Panc1 (cell line): ENCODE data around the gene ETFRF1. TPM values are rescaled to one million over a fixed set of nuclear protein-coding genes. Genes with fewer than 3 reads are reported as not detected.

Source experiments
- ATAC-seq: fragments of 200-7000 bp; cut with Tn5 transposase; 2 replicates; pipeline ENCODE4 v1.9.1; 2020; ENCODE audit warnings: mild to moderate bottlenecking, moderate library complexity
- BruUV-seq: library from RNA; stranded (reverse); fragments of 400-500 nt; replicated peaks from 2 replicates; lab custom pipeline; 2021; lab: Mats Ljungman, UMichigan
- CTCF ChIA-PET: fragments of 300-600 bp; sonication (Branson Sonifier 250); formaldehyde crosslinking; loops from one replicate; lab custom pipeline; 2022; ENCODE audit warnings: antibody characterized with exemption; lab: Charles Lee
- POLR2A ChIA-PET: fragments of 300-600 bp; sonication (Branson Sonifier 250); formaldehyde crosslinking; loops from one replicate; lab custom pipeline; 2022; ENCODE audit warnings: antibody characterized with exemption; lab: Charles Lee
- DNase-seq: peaks from one replicate; pipeline ENCODE4 v3.0.0-alpha.2; 2010; ENCODE audit warnings: low read depth, low spot score
- H3K27ac ChIP-seq: 2 replicates; pipeline ENCODE4 v1.5.1; 2011; ENCODE audit warnings: mild to moderate bottlenecking, low read length, inconsistent platforms
- H3K27me3 ChIP-seq: fragments of 200-500 bp; sonication (Bioruptor generic); 2 replicates; pipeline ENCODE4 v1.6.0; 2014; ENCODE audit warnings: low read length, inconsistent platforms; ENCODE audit not compliant: control insufficient read depth, insufficient read depth
- H3K36me3 ChIP-seq: fragments of 200-500 bp; sonication (Bioruptor generic); 2 replicates; pipeline ENCODE4 v1.5.1; 2014; ENCODE audit warnings: inconsistent platforms, mild to moderate bottlenecking, low read length, moderate library complexity; ENCODE audit not compliant: control insufficient read depth, insufficient read depth
- H3K4me1 ChIP-seq: 2 replicates; pipeline ENCODE4 v1.5.1; 2011; ENCODE audit warnings: inconsistent platforms, mild to moderate bottlenecking, low read length, moderate library complexity; ENCODE audit not compliant: control insufficient read depth, insufficient read depth
- H3K4me3 ChIP-seq, 2 experiments: 2 replicates each; pipeline ENCODE4 v1.5.1; 2011 to 2012; ENCODE audit warnings: low read depth in 2 of 2, low read length in 2 of 2, mild to moderate bottlenecking in 2 of 2, inconsistent platforms in 1 of 2, moderate library complexity in 1 of 2
- H3K9me3 ChIP-seq: fragments of 200-500 bp; sonication (Bioruptor generic); 2 replicates; pipeline ENCODE4 v1.5.1; 2014; ENCODE audit warnings: low read depth, mild to moderate bottlenecking, inconsistent platforms, low read length, moderate library complexity; ENCODE audit not compliant: control insufficient read depth, insufficient read depth
- CTCF ChIP-seq: fragments of 450-650 bp; IDR thresholded peaks from 2 replicates; pipeline ENCODE4 v1.5.1; 2017; ENCODE audit warnings: mild to moderate bottlenecking
- POLR2AphosphoS5 ChIP-seq: IDR thresholded peaks from 2 replicates; pipeline ENCODE4 v1.6.1; 2012; ENCODE audit warnings: mild to moderate bottlenecking, low read depth, low read length, moderate library complexity
- REST ChIP-seq, 2 experiments: IDR thresholded peaks; 2 replicates each; pipeline ENCODE4 v1.6.1; 2011 to 2012; ENCODE audit warnings: low read depth in 2 of 2, control low read depth in 1 of 2, low read length in 1 of 2, mild to moderate bottlenecking in 1 of 2, moderate library complexity in 1 of 2; ENCODE audit not compliant: insufficient read depth in 1 of 2
- SIN3A ChIP-seq: IDR thresholded peaks from 2 replicates; pipeline ENCODE4 v1.6.1; 2012; ENCODE audit warnings: low read depth, mild to moderate bottlenecking, low read length, moderate library complexity, borderline replicate concordance; ENCODE audit not compliant: insufficient read depth
- in situ Hi-C: cut with HindIII; loops from 2 replicates; pipeline ENCODE4 v1.10.0; 2016; ENCODE audit warnings: low sequenced_read_pairs, low pct_unique_long_range_greater_than_20kb
- intact Hi-C: fragments of 100-400 bp; cut with micrococcal nuclease; formaldehyde crosslinking; loops from one replicate; pipeline ENCODE4 v1.10.0; 2022; ENCODE audit not compliant: unreplicated experiment
- total RNA-seq: library from RNA; stranded (reverse); gene quantifications from one replicate; pipeline ENCODE4 v1.2.1, GENCODE V29; 2021; ENCODE audit not compliant: unreplicated experiment

ETFRF1 gene
- total RNA-seq, 1 experiment from 2014 or later, result 12.6 TPM

GRCh38 chr12:25248732-25249131 lies 53.7 kb downstream of the ETFRF1 start:
- Histone ChIP-seq H3K9me3 (no peaks in the 10 kb centered on the region), H3K4me3 (no peak overlapping the region), H3K4me1 (peaks cover 9% of the 10 kb centered on the region), H3K36me3 (peaks cover 8% of the 10 kb centered on the region), H3K27me3 (peaks cover 2% of the 10 kb centered on the region; the same call in 1 of the 2 replicates), H3K27ac (no peak overlapping the region)
- TF ChIP-seq CTCF, result no peak
- no peak for TF ChIP-seq POLR2AphosphoS5
- POLR2A ChIA-PET, result interaction anchor here (0.7 kb wide), 1 partner anchor 59 kb away, joined by 3 read pairs; no protein-coding TSS in a partner anchor
- intact Hi-C loops (no loop called here), in situ Hi-C loops (no loop called here)
- ATAC-seq (no peak), DNase-seq (no peak)
- CTCF ChIA-PET, result no interaction called here
- BruUV-seq, result no TSS peak

GRCh38 chr12:25249931-25250738 lies 55.1 kb downstream of the ETFRF1 start:
- POLR2A ChIA-PET, result interaction anchor here (0.6 to 1.0 kb wide), 4 partner anchors 22 to 1985 kb away, joined by 5 to 7 read pairs (median 6); no protein-coding TSS in a partner anchor
- H3K27me3 ChIP-seq, result peaks cover 2% of the 10 kb centered on the region; the same call in 1 of the 2 replicates
- in situ Hi-C loops, result no loop called here
- TF ChIP-seq REST (IDR thresholded peaks at IDR 0.05; ENCODE audit: insufficient read depth in 1 of 2, low read depth in 2 of 2, low read length in 1 of 2) (no peak), CTCF (no peak), POLR2AphosphoS5 (no peak), SIN3A (no peak)
- no peaks in the 10 kb centered on the region for H3K9me3 ChIP-seq
- intact Hi-C loops, result no loop called here
- peaks cover 2% of the 10 kb centered on the region; the same call in 1 of the 2 replicates for H3K36me3 ChIP-seq
- no peak for DNase-seq
- H3K4me1 ChIP-seq, result peaks cover 9% of the 10 kb centered on the region
- BruUV-seq, result no TSS peak
- ATAC-seq, result peak; percentile 59
- peak overlapping the region; percentile 65 to 80 for H3K4me3 ChIP-seq
- CTCF ChIA-PET, result interaction anchor here (0.6 kb wide), 1 partner anchor 106 kb away, joined by 3 read pairs; no protein-coding TSS in a partner anchor
- peak overlapping the region; percentile 67 for H3K27ac ChIP-seq
